GM21717 (cell line): ENCODE results near the gene KRT38.
"Not testable (repeated sequence)": the region's sequence is repeated elsewhere in the genome, so short reads cannot be mapped to it uniquely, and the experiment has no call there.

Source experiments
- ATAC-seq: cut with Tn5 transposase; IDR thresholded peaks from one replicate; pipeline ENCODE4 v1.9.1; 2021; ENCODE audit warnings: mild to moderate bottlenecking, moderate library complexity; ENCODE audit not compliant: unreplicated experiment

The KRT38 gene

DNA sequence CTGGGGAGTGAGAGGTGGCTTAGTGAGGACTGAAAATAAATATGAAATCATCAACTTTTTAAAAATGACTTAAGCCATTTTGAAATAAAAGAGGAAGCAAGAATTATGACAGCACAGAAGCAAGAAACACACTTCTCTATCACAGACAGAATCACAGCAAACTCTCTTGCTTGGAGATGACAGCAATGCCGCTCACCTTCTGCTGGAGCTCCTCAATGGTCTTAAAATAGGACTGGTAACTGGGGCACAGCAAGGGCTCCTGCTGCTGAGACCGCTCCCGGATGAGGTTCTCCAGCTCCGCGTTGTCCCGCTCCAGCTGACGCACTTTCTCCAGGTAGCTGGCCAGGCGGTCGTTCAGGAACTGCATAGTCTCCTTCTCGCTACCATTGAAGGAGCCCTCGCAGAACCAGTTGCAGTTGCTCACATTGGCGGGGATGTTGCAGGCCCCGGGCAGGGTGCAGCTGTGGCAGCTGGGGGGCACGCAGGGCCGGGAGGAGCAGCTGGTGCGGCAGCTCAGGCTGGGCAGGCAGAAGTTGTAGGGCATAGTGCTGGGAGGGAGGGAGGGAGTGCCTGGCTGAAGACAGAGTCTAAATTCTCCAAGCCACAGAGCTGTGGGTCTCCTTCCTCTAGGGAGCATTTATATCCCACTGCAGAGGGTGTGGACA lies 43.7 kb downstream of the KRT38 start, which contains the start of gene KRT31:
KRT31 (minus strand) TSS at position 613 of the 665 bp plus-strand sequence; CDS start at position 544, 69 bp downstream.
- ATAC-seq: no peak

GRCh38 chr17:41396340-41396739 lies 44.4 kb downstream of the KRT38 start:
- no peak for ATAC-seq

DNA sequence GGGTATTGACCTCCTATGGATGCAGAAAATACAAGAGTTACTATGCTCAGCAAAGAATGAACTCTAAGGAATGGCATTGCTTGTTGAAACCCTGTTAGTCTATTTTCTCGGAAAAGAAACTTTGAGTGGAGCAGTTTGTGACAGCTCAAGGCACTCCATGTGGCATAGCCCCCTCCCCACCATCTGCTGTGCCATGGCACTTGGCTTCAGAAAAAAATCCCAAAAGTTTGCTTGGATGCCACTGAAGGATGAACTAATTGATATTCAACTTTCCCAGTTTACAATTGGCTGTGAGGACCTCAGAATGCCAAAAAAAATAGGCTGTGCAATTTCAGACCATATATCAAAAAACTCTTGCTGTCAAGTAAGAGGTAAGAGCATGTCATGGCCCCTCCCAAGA lies 45.2 kb downstream of the KRT38 start:
- ATAC-seq: no peak

GRCh38 chr17:41395044-41395443 lies 45.7 kb downstream of the KRT38 start:
- not testable (repeated sequence) for ATAC-seq

- no peak for ATAC-seq
Observed at GRCh38 chr17:41394254-41394996, 46.4 kb downstream of the KRT38 start.

DNA sequence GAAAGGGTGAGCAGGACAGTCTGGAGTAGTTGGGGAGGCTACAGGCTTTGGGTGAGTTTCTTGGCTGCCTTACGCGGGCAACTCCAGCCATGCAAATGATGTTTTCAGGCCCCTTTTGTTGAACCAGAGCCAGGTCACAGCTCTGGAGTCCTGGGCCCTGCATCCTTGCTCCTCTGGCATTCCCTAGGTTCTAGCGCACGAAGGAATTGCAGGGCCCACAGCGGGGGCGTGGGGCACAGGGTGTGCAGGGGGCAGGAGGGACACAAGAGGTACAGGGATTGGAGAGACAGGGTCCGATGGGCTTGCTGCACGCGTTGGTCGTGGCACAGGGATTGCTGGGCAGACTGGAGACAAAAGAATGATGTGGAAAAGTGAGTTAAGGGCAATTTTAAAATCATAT lies 47.0 kb downstream of the KRT38 start:
- no peak for ATAC-seq

- ATAC-seq: no peak
Observed at GRCh38 chr17:41393294-41393693, 47.5 kb downstream of the KRT38 start.

DNA sequence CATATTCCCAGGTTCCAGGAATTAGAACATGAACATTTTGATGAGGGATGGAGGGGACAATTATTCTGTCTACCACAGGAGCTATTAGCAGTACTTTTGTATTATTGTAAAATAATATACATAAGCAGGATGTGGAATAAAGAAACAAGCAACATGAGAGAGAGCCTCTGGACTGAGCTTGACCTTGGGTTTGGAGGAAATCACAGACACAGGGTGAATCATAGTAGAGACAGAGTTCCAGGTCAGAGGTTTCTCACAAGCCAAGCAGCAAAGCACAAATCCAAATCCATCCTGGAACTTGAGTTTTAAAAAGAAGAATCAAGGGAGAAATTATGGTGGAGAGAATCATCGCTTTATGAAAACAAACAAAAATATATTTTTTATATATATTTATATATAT lies 48.5 kb downstream of the KRT38 start:
- no peak for ATAC-seq

- no peak for ATAC-seq
Observed at GRCh38 chr17:41391535-41391934, 49.2 kb downstream of the KRT38 start.

DNA sequence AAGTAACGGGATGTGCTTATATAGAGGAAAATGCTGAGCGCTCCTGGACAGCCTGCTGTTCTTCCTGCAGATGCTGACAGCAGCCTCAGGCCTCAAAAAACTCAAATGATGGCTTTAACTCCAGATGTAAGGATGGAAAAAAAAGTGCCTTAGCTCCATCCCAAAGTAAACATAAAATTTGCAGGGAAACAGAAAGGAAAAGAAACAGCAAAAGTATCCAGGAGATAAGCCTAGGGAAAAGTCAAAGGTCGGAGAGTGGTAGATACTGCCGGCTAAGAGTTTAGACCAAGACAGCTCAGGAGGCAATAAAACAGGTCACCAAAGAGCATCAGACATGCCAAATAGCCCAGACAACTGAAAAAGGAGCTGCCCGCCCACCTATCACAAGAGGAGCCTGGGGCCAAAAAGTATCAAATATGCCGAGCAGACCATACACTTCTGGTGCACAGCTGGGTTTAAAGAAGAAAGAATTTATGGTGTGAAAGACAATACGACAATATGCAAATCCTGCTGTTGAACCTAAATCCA lies 50.3 kb downstream of the KRT38 start:
- ATAC-seq: no peak

GRCh38 chr17:41387670-41388069 lies 53.1 kb downstream of the KRT38 start:
- ATAC-seq: no peak

GRCh38 chr17:41386227-41386626 lies 54.6 kb downstream of the KRT38 start:
- no peak for ATAC-seq
